Ammon's horn (tissue), 1 donor: ENCODE measurements around the gene FARP2.

ENCODE experiments used
- DNase-seq: peaks from one replicate; pipeline ENCODE4 v3.0.0-alpha.2; 2016; ENCODE audit warnings: low spot score

Gene FARP2

DNA sequence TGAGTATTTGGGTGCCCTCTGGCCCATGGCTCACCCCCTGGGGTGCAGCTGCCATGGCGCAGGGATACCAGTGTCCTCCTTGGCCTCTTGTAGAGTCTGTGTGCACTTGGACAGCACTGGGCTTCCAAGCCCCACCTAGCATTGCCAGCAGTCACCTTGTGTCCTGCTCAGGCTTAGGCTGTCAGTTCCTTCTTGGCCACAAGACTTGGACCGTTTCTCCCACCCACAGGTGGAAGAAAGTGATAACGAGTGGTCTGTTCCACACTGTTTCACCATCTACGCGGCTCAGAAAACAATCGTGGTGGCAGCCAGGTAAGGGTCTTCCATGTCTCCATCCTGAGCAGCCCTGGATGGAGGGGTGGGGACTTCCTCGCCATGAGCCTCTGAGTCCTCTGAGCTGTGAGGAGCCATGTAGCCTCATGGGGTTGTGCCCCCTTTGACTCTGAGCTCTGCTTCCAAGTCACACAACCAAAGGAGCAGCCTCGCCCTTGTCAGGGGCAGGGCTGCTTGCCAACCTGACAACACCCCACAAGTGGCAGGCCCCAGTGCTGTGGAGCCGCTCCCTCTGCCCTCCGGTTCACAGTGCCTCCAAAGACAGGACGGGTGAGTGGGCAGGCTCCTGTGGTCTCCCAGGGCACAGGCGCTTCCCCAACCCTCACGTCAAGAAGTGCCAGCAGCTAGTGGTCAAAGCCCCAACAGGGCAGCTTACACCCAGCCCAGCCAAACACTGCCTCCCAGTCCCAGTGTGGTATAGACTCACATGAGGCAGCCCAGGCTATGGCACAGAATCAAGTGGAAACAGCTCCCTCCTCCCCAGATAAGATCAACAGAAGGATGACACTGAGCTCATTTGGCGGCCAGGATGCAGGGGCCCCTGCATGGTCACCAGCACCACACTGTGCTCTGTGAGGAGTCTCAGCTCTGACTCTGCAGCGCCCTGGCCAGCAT, 133.9 kb downstream of the FARP2 start:
- no peak for DNase-seq

DNA sequence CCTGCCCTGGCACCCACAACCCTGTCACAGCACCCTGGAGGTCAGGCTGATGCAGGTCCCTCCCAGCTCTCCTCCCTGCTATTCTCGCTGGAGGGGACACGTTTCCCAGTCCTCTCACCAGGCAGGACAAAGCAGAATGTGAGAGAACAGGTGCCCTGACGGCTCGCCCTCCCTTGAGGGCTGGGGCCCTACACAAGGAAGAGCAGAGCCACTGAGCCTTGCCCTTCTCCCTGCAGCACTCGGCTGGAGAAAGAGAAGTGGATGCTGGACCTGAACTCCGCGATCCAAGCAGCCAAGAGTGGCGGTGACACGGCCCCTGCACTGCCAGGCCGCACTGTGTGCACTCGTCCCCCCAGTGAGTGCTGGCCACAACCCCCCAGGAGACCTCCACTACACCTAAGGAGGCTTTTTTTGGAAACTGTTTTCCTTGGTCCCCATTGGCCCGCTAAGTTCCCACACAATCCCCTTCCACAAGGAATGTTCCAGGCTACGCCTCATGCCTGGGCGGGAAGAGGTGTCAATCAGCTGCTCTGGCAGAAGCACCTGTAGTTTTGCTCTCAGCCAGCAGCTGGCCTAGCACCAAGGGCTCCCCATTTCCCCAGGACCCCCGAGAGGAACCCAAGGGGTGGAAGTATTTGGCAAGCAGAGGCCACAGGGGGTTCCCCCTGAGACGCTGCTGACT, 134.9 kb downstream of the FARP2 start:
- no peak for DNase-seq

DNA sequence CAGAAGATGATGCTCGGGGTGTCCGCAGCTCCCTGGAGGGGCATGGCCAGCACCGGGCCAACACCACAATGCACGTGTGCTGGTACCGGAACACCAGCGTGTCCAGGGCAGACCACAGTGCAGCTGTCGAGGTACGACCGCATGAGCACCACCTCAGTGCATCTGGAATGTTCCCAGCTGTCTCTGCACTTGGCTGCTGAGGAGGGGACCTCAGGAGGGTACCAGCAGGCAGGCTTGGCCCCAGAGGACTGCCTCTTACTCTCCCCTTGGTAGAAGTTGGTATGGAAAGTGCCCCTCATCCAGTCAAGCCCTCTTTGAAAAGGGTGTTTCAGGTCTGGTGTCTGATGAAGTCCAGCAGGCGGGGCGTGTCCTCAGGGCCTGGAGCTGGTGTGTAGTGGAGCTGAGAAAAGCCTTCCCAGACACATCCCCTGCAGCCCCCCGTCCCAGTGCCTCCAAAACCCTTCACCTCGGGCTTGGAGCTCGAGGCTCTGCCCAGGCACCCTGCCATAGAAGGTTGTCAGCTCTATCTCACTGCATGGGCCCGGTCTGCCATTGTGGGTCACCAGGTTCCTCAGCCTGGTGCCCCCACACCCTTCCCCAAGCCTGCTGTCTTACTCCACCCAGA, 135.6 kb downstream of the FARP2 start:
- DNase-seq, result no peak

DNA sequence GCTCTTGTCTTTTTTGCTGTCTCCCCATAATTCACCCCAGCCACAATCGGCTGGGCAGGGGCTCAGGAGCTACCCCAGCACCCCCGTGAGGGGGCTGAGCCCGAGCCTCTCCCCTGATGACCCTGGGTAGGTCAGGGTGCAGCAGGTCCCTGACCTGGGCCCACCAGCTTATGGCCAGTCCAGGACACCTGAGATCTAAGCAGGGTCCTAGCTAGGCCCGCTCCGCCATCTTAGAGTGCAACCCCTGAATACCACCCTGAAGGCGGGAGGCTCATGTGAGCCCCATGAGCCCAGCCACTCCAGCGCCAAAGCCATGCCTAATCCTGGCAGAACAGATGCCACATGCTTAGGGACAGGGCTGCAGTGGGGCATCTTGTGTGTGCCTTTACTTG, 136.1 kb downstream of the FARP2 start:
- no peak for DNase-seq

DNA sequence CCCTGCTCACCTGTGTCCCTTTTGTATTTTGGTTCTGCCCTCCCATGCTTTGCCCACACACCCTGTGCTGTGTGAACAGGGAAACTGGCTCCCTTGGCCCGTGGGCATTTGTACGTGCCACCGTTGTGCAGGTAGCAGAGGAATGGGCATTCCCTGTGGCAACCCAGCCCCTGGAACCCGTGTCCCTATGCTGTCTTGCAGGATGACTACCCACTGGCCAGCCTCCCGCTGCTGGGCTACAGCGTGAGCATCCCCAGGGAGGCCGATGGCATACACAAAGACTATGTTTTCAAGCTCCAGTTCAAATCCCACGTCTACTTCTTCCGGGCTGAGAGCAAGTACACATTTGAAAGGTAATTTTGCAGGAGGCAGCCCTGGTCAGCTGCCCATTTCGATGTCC, 137.0 kb downstream of the FARP2 start:
- DNase-seq, result no peak

DNA sequence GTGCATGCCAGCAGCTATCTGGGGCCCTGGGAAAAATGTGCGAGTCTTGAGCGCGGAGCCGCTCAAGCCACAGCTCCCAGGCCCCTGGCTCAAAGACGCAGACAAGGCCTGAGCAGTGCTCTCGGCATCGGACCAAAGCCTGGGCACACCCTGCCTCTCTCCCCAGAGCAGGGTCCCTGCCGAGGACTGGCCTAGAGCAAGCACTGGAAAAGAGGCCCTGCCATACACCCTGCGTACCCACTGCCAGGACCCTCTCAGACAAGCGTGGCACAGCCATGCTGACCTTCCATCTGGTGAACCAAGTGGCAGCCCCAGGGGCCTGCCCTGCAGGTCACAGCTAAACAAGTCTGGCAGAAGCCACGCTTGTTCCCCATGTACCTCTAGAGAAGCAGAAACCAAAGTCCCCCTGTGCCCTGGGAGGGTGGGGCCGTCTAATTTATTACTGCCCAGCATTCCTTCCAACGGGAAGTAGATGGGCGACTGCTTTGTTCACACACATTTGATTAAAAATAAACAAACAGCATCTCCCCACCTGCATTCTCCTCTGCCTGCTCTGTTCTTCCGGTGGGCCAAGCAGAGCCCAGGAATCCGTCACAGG, 138.3 kb downstream of the FARP2 start:
- no peak for DNase-seq

DNA sequence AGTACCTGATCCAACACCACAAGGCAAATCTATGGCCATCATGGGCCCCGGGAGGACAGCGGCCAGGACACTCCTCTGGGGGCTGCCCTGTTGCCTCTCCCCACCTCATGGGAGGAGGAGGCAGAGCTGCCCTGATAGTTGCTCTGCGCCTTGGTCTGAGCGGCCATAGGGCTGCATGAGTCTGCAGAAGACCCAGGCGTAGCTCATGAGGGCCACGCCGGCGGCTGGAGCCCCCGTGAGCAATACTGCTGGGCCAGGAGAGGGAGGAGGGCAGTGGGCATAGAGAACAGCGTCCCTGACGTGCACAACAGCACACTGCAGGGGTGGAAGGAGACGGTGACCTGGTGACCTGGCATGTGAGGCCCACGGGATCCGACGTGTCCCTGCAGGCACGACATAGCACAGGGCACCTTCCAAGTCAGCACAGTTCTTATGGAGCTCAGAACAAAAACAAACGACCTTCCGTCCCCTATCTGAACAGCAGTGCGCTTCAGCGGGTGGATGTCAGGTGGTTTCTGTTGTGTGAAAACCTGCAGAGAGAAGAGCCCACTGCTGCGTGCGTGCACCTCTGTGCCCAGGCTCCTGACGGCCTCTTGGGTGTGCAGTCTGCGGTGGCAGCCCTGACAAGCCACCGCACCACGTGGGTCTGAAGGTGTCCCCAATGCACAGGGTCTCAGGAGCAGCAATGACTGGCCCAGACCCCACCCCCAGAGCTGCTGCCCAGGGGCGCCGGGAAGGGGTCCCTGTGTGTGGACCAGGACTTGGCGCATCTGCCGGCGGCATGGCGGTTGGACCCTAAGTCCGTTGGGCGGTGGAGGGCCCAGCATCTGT, 139.3 kb downstream of the FARP2 start:
- DNase-seq, result no peak

DNA sequence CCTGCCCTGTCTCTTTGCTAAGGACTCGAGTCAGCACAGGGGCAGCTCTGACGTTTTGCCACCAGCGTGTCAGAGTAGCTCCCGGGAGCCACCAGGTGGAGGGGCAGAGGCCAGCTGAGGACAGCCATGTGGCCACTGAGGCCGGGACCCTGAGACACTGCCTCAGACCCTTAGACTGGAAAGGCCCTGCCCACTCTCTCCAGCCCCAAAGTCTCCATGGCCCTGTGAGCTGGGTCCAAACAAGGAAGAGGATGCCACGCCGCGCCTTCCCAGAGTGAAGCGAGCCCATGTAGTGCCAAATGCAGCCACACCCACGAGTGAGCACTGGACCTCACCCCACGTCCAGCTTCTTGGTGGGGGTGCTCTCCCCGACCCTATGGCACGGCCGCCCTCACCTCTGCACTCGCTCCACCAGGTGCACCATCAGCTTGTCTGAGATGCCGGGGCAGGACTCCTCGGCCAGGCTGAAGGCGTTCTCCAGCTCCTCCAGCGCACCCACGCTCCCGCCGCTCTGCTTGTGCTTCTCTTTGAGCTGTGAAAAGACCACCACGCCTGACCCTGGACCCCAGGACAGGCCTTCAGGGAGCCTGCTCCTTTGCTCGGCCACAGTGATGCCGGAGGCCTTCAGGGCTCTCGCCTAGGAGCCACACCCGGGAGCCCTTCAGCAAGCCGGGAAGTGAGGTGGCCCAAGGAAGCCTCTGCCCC, 140.1 kb downstream of the FARP2 start:
- no peak for DNase-seq

DNA sequence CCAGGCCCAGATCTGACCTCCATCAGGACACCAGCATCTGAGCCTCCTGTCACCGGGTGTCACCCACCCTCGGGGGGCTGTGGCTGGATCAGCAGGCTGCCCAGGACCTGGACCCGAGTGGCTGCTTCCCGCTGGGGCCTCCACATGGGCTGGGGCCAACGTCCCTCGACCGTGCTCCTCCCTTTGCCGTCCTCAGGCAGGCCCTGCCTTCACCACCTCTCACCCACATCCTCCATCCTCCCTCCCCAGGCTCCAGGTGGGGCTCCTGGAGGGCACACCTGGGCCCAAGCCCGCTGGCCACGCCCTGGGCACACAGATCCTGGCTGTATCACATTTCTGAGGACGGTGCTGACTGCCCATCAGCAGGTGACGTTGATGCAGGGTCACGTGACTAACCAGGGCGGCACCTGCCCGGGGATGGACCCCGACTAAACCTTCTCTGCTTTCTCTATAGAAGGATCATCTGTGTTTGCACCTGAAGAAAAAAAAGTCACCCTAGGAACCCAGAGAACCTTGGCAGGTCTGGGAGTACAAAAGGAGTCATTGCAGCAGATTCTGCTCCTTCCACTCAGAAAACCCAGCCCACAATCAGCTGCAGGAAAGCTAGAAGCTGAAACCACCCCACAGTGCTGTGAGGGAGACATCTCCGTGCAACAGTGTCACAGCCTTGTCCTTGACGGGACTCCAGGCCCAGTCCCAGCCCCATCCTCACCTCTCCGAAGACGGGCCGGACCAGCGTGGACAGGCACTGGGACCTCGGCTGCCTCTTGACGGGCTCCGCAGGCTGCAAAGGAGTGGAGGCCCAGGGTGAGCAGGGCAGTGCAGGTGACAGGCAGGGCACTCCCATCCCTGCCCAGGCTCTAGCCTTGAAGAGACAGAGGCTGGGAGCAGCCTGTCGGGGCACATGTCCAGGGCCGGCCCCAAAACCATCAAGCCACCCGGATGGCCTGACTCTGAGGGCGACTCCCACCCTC, 141.1 kb downstream of the FARP2 start:
- DNase-seq, result no peak

DNA sequence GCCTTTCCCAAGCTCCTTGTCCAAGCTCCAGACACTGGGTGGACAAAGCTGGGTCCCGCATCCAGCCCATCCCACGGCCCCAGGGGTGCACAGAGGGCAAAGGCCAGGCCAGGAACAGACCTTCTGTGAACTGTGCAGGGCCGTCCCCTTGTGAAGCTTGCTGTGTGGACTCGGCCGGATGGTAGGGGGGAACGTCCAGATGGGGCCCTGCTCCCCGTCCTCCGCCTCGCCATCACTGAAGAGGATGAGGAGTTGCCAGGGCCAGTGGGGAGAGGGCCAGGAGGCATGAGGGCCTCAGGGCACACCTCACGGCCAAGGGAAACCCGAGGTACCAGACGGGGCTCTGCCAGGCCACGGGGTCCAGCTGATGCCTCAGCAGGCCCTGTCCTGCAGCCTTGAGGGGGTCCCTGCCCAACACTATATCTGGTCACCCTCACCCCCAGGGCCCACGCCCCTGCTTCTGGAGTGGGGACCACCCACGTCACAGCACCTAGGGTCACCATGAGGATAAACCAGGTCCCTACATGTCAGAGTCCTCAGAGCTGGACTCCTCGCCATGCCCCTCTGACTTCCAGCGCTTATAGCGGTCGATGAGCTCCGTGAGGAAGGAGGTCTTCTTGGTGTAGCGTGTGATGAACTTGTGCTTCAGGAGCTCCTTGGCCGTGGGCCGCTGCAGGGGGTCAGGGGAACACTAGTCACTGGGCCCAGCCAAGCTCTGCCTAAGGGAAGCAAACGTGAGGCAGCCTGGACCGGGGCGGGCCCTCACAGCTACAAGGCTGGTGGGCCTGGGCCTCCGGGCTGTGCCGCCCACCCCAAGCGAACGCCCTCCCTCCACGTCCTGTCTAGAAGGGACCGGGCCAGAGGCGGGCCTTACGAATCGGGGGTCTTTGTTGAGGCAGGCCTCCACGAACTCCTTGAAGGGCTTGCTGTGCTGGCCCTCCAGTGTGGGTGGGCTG, 142.3 kb downstream of the FARP2 start:
- DNase-seq, result no peak

DNA sequence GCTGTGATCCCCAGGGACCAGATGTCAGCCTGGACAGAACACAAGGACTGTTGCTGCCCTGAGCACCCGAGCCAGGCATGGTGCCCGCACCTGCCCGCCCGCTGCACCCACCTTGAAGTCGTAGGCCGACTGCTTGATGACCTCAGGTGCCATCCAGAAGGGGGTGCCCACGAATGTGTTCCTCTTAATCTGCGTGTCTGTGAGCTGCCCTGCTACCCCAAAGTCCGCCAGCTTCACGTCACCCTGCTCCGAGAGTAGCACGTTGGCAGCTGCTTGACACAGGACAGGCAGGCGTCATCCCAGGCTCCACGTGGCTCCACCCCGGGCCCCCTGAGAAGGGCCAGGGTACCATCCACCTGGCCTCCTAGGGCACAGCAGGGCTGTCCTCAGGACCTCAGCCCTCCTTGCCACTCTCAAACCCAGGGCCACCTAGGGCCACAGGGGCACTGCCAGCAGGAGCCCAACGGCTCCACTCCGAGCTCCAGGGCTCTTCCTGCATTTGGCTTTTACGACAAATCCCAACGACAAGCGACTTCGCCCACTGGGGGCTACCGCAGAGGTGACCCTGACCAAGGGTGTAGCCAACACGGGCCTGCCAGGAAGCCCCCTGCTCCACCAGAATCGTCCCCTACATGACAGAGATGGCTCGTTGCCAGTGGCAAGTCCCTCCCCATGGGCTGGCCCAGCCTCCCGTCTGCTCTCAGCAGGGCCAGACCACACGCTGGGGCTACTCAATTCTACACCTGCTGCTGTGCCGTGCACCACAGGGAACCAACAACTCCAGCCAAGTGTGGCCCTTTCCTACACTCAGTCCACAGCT, 143.3 kb downstream of the FARP2 start:
- DNase-seq, result no peak

DNA sequence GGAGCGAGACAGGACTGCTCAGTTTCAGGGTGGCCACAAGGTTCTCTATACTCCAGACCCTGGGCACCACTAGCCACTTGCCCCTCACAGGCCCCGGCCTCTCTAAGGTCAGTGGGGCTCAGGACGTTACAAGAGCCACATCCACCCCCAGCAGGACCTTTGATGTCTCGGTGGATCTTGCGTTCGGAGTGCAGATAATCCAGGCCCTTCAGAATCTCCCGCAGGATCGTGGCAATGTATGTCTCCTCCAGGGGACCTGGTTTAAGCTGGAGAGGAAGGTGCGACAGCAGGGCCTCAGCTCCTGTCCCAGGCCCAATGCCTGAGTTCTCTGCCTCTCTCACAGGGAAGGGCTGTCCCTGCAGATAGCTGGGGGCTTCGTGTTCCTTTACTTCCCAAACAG, 143.9 kb downstream of the FARP2 start:
- DNase-seq, result no peak

DNA sequence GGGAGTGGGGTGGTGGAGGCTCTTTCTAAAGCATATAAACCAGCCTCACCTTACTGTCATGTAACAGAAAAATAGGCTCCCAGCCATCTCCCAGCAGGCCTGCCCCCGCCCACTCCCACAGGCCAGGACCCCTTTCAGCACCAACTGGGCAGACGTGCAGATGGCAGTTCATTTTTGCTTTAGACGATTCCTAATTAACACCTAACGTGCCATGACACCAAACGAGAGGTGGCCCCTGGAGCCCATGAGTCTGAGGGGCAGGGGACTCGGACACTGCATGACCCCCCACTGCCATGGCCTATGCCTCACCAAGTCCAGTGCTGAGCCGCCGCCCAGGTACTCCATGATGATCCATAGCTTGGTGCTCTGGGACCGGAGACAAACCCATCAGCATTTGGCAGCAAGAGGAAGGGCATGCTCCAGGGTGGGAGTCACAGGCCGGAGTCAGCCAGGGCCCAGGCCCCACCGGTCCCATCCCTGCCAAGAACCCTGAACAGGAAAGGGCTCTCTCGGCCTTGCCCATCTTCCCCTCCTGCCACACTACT, 144.4 kb downstream of the FARP2 start:
- DNase-seq, result no peak

DNA sequence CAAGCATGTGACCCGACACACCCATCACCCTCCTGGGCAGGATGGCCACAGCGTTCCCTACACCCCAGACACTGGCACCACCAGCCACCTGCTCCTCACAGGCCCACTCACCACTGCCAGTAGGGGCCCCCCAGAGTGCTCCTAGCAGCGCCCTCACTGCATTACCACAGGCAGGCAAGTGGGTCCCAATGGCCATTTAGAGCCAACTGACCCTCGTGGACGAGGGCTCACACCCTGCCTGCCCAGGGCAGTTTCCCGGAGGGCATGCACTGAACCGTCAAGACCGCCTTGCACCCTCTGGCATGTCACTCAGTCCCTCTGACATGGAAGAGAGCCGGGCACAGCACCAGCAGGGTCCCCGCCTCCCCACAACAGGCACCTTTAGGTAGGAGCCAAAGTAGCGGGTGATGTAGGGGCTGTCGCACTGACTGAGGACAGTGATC, 145.0 kb downstream of the FARP2 start:
- no peak for DNase-seq

DNA sequence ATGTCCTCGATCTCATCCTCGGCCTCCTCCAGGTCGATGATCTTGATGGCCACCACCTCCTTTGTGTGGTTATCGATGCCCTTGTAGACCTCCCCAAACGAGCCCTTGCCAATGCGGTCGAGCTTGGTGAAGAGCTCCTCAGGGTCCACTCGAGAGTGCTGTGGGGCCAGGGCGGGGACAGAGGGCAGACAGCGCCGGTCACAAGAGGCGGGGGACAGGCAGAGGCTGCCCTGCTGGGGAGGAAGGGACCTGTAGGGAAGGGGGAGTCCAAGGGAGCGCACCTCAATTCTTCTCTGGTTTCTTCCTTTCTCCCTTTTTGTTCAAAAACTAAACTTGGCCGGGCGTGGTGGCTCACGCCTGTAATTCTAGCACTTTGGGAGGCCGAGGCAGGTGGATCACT, 145.5 kb downstream of the FARP2 start:
- no peak for DNase-seq

DNA sequence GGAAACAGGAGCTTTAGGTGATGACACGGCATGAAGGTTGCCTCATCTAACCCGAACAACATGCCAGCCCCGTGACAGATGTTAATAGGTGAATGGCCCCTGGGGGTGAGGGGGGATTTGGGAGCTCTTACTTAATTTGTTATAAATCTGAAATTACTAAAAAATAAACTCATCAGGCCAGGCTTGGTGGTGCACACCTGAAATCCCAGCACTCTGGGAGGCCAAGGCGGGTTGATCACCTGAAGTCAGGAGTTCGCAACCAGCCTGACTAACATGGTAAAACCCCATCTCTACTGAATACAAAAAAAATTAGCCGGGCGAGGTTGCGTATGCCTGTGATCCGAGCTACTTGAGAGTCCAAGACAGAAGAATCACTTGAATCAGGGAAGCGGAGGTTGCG, 146.2 kb downstream of the FARP2 start:
- no peak for DNase-seq

DNA sequence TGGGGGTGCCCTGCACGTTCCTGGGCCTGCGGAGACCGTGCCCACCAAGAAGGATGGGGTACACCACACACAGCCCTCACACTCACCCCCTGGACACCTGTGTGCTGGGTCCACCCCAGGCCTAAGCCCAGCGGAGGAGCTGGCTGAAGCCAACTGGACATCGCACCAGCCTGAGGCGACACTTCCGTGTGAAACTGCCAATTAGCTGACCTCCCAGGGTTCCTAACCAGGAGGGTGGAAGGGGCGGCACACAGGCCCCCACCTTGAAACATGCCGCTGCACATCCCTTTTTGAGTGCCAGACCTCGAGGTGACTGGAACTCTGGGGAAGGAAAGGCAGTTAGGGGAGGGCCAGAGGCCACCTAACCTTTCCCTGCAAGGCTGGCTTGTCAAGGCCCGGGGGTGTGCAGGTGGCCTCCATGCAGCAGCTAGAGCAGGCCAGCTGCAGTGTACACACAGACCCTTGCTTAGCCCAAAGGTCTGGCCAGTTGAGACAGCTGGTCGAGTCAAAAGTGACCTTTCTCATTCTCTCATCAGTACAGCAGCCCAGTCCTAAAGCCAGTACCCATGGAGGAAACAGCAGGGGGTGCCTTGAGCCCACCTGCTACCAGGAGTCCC, 147.8 kb downstream of the FARP2 start:
- DNase-seq, result no peak
